H9 (cell line): ENCODE data around the gene ZNF791. TPM values are rescaled to one million over a fixed set of nuclear protein-coding genes. Genes with fewer than 3 reads are reported as not detected.

Source experiments
- DNase-seq: peaks from one replicate; pipeline ENCODE4 v3.0.0-alpha.2; 2017
- H2AFZ ChIP-seq: one replicate; pipeline ENCODE4 v1.6.1; 2013; ENCODE audit warnings: mild to moderate bottlenecking, low read length, control low read depth, moderate library complexity
- H2AK5ac ChIP-seq: 2 replicates; pipeline ENCODE4 v1.6.1; 2013; ENCODE audit warnings: low read length, control low read depth, mixed read lengths; ENCODE audit not compliant: insufficient read length
- H2BK120ac ChIP-seq: one replicate; pipeline ENCODE4 v1.6.1; 2013; ENCODE audit warnings: low read depth, mild to moderate bottlenecking, low read length, control low read depth, inconsistent platforms; ENCODE audit not compliant: poor library complexity, severe bottlenecking
- H2BK12ac ChIP-seq: 2 replicates; pipeline ENCODE4 v1.6.1; 2013; ENCODE audit warnings: low read length, control low read depth, mixed read lengths, low read depth; ENCODE audit not compliant: insufficient read length
- H2BK15ac ChIP-seq: 2 replicates; pipeline ENCODE4 v1.6.1; 2013; ENCODE audit warnings: low read depth, low read length, control low read depth
- H2BK20ac ChIP-seq: one replicate; pipeline ENCODE4 v1.6.1; 2013; ENCODE audit warnings: low read depth, mild to moderate bottlenecking, low read length, control low read depth, inconsistent platforms; ENCODE audit not compliant: poor library complexity, severe bottlenecking
- H2BK5ac ChIP-seq: 2 replicates; pipeline ENCODE4 v1.6.1; 2013; ENCODE audit warnings: low read length, control low read depth, mixed read lengths; ENCODE audit not compliant: insufficient read length
- H3K14ac ChIP-seq: 2 replicates; pipeline ENCODE4 v1.6.1; 2013; ENCODE audit warnings: low read length, control low read depth; ENCODE audit not compliant: insufficient read depth
- H3K18ac ChIP-seq: 2 replicates; pipeline ENCODE4 v1.6.1; 2013; ENCODE audit warnings: low read depth, mild to moderate bottlenecking, mixed read lengths, low read length, control low read depth; ENCODE audit not compliant: insufficient read length
- H3K23ac ChIP-seq: 2 replicates; pipeline ENCODE4 v1.6.1; 2013; ENCODE audit warnings: low read length, control low read depth, mixed read lengths, low read depth; ENCODE audit not compliant: insufficient read length
- H3K23me2 ChIP-seq: 2 replicates; pipeline ENCODE4 v1.6.1; 2013; ENCODE audit warnings: low read depth, mild to moderate bottlenecking, mixed read lengths, low read length, control low read depth; ENCODE audit not compliant: insufficient read length, poor library complexity, severe bottlenecking
- H3K27ac ChIP-seq: 2 replicates; pipeline ENCODE4 v1.5.1; 2013; ENCODE audit warnings: low read length, control low read depth, mixed read lengths, low read depth; ENCODE audit not compliant: insufficient read length
- H3K27me3 ChIP-seq: 2 replicates; pipeline ENCODE4 v1.6.1; 2013; ENCODE audit warnings: low read length, control low read depth, inconsistent platforms; ENCODE audit not compliant: insufficient read depth
- H3K4ac ChIP-seq: 2 replicates; pipeline ENCODE4 v1.6.1; 2013; ENCODE audit warnings: low read depth, mild to moderate bottlenecking, control low read depth, inconsistent platforms, low read length, moderate library complexity
- H3K4me1 ChIP-seq: 2 replicates; pipeline ENCODE4 v1.6.1; 2013; ENCODE audit warnings: low read length, control low read depth, inconsistent platforms; ENCODE audit not compliant: insufficient read depth
- H3K4me2 ChIP-seq: 2 replicates; pipeline ENCODE4 v1.6.1; 2013; ENCODE audit warnings: low read length, control low read depth, mixed read lengths; ENCODE audit not compliant: insufficient read length, insufficient read depth
- H3K56ac ChIP-seq: 2 replicates; pipeline ENCODE4 v1.6.1; 2013; ENCODE audit warnings: low read depth, mild to moderate bottlenecking, mixed read lengths, low read length, control low read depth; ENCODE audit not compliant: insufficient read length
- H3K79me1 ChIP-seq: 2 replicates; pipeline ENCODE4 v1.6.1; 2013; ENCODE audit warnings: low read depth, mild to moderate bottlenecking, moderate library complexity, low read length, control low read depth, inconsistent platforms; ENCODE audit not compliant: insufficient read depth, poor library complexity, severe bottlenecking
- H3K79me2 ChIP-seq: 2 replicates; pipeline ENCODE4 v1.6.1; 2013; ENCODE audit warnings: low read length, control low read depth, inconsistent platforms; ENCODE audit not compliant: insufficient read depth
- H3K9ac ChIP-seq: 2 replicates; pipeline ENCODE4 v1.6.1; 2013; ENCODE audit warnings: low read length, control low read depth, mixed read lengths; ENCODE audit not compliant: insufficient read length; ENCODE audit errors: extremely low read depth
- H3K9me3 ChIP-seq: one replicate; pipeline ENCODE4 v1.6.1; 2013; ENCODE audit warnings: low read depth, low read length, inconsistent platforms; ENCODE audit not compliant: control insufficient read depth
- H3T11ph ChIP-seq: one replicate; pipeline ENCODE4 v1.6.1; 2013; ENCODE audit warnings: mild to moderate bottlenecking, low read length, control low read depth, inconsistent platforms
- H4K20me1 ChIP-seq: one replicate; pipeline ENCODE4 v1.6.1; 2013; ENCODE audit not compliant: control insufficient read depth, insufficient read length, insufficient read depth
- H4K5ac ChIP-seq: 2 replicates; pipeline ENCODE4 v1.6.1; 2013; ENCODE audit warnings: low read depth, mild to moderate bottlenecking, mixed read lengths, low read length, control low read depth; ENCODE audit not compliant: insufficient read length
- H4K8ac ChIP-seq: replicated peaks from 2 replicates; pipeline ENCODE4 v1.6.1; 2013; ENCODE audit warnings: low read length, control low read depth, mixed read lengths, low read depth; ENCODE audit not compliant: insufficient read length
- H4K91ac ChIP-seq: 2 replicates; pipeline ENCODE4 v1.6.1; 2013; ENCODE audit warnings: low read depth, mild to moderate bottlenecking, moderate library complexity, mixed read lengths, low read length, control low read depth; ENCODE audit not compliant: insufficient read length
- H3K27ac Mint-ChIP-seq, 3 experiments: 2 replicates in 2 of 3; 3 replicates in 1 of 3; pipeline ENCODE4 v1.8.0; 2020 to 2021; ENCODE audit warnings: mixed read lengths in 3 of 3, mild to moderate bottlenecking in 1 of 3, moderate library complexity in 1 of 3
- H3K27me3 Mint-ChIP-seq: 2 replicates; pipeline ENCODE4 v1.8.0; 2021; ENCODE audit warnings: low read depth, mild to moderate bottlenecking, moderate library complexity, mixed read lengths
- H3K36me3 Mint-ChIP-seq, 3 experiments: 2 replicates in 2 of 3; 3 replicates in 1 of 3; pipeline ENCODE4 v1.8.0; 2020 to 2021; ENCODE audit warnings: low read depth in 3 of 3, mixed read lengths in 3 of 3; ENCODE audit not compliant: insufficient read depth in 1 of 3
- H3K4me1 Mint-ChIP-seq, 2 experiments: 2 replicates each; pipeline ENCODE4 v1.8.0; 2020; ENCODE audit warnings: mixed read lengths in 2 of 2
- H3K4me3 Mint-ChIP-seq, 2 experiments: 2 replicates in 1 of 2; 3 replicates in 1 of 2; pipeline ENCODE4 v1.8.0; 2020 to 2021; ENCODE audit warnings: mild to moderate bottlenecking in 2 of 2, mixed read lengths in 2 of 2, moderate library complexity in 1 of 2
- H3K9me3 Mint-ChIP-seq, 2 experiments: 2 replicates in 1 of 2; 3 replicates in 1 of 2; pipeline ENCODE4 v1.8.0; 2020; ENCODE audit warnings: mild to moderate bottlenecking in 2 of 2, mixed read lengths in 2 of 2, moderate library complexity in 1 of 2
- CTCF ChIP-seq: fragments of 200-600 bp; sonication (generic); conservative IDR thresholded peaks from 3 replicates; pipeline ENCODE4 v1.8.0; 2021; ENCODE audit warnings: antibody characterized with exemption, mild to moderate bottlenecking
- WGBS: extraction: QIAGEN DNeasy Blood & Tissue Kit; methylation state at CpG from one replicate; pipeline ENCODE4 v1.1.7; 2013; ENCODE audit warnings: missing lambda C conversion rate, low lambda C conversion rate, mixed read lengths; ENCODE audit not compliant: insufficient read length; ENCODE audit errors: extremely low coverage; 5-methylcytosine and 5-hydroxymethylcytosine counted together
- total RNA-seq: library from RNA; stranded (reverse); gene quantifications from 2 replicates; pipeline ENCODE4 v1.2.1, GENCODE V29; 2021

The ZNF791 gene
- total RNA-seq, 1 experiment from 2014 or later, result 20.2 TPM

GRCh38 chr19:12672744-12673143 is 62.0 kb downstream of the ZNF791 start:
- Histone ChIP-seq H3K4ac (no peak overlapping the region), H3T11ph (no peak overlapping the region), H3K56ac (no peak overlapping the region), H3K23ac (no peak overlapping the region), H2AK5ac (no peak overlapping the region), H2BK15ac (no peak overlapping the region), H3K9me3 (no peaks in the 10 kb centered on the region), H2BK120ac (no peak overlapping the region), H3K23me2 (peaks cover 15% of the 10 kb centered on the region), H2BK12ac (no peak overlapping the region), H2BK20ac (no peak overlapping the region), H4K8ac (no peak overlapping the region), H4K20me1 (no peaks in the 10 kb centered on the region), H3K27me3 (no peaks in the 10 kb centered on the region), H4K5ac (no peak overlapping the region), H3K9ac (no peak overlapping the region), H3K4me1 (no peaks in the 10 kb centered on the region), H2AFZ (no peak overlapping the region), H3K79me2 (no peaks in the 10 kb centered on the region), H3K27ac (no peak overlapping the region), H4K91ac (no peak overlapping the region), H3K4me2 (no peak overlapping the region), H3K79me1 (no peaks in the 10 kb centered on the region), H3K18ac (no peak overlapping the region), H2BK5ac (no peak overlapping the region), H3K14ac (no peak overlapping the region)
- H3K36me3 Mint-ChIP-seq, result peaks cover 26 to 63% (median 56%) of the 10 kb centered on the region in 3 experiments
- no peak for DNase-seq
- peaks cover 15 to 31% of the 10 kb centered on the region in 2 experiments for H3K4me1 Mint-ChIP-seq
- WGBS, result no CpG with 5 or more reads among the region's 10 CpGs
- no peak overlapping the region for H3K27ac Mint-ChIP-seq
- peaks cover 2% of the 10 kb centered on the region for H3K27me3 Mint-ChIP-seq
- H3K4me3 Mint-ChIP-seq, result no peak overlapping the region; a peak in 1 of 5 replicates
- TF ChIP-seq CTCF, result no peak
- no peaks in the 10 kb centered on the region; a peak in 1 of 5 replicates for H3K9me3 Mint-ChIP-seq
